Measurements from ENCODE around the gene ROCK2. TPM values are rescaled to one million over a fixed set of nuclear protein-coding genes. Genes with fewer than 3 reads are reported as not detected.

ROCK2 gene
- total RNA-seq, 3 donors from 2014 or later (not counting 1 experiment from before 2014, with no cell fraction given): 19.9 to 28.2 (median 21.9) TPM

GRCh38 chr2:11133238-11133935 lies 211.0 kb downstream of the ROCK2 start:
- peaks cover 9 to 13% of the 10 kb centered on the region in 2 donors for H3K4me1 Mint-ChIP-seq
- H3K36me3 Mint-ChIP-seq: no peaks in the 10 kb centered on the region
- no peaks in the 10 kb centered on the region for H3K9me3 ChIP-seq (ENCODE audit: control insufficient read depth, insufficient read depth, low read length)
- intact Hi-C loops (cut with micrococcal nuclease): loop anchor here (2.0 to 10.0 kb wide), 2 partner anchors 21 to 281 kb away; partner anchors contain the start of gene SLC66A3
- peak overlapping the region; percentile 45 for H3K4me3 ChIP-seq (ENCODE audit: low read length)
- no peaks in the 10 kb centered on the region for H3K27me3 ChIP-seq (ENCODE audit: control insufficient read depth, insufficient read depth, low read length)
- TF ChIP-seq CTCF (IDR thresholded peaks at IDR 0.05): no peak
- 50% methylated on average over 25 of the region's 25 CpGs for WGBS (ENCODE audit: insufficient coverage)
- no peak for DNase-seq
- H3K27ac Mint-ChIP-seq: peak overlapping the region; percentile 75 to 86
- H3K4me3 Mint-ChIP-seq: peak overlapping the region; percentile 93
- H3K4me1 ChIP-seq (ENCODE audit: control insufficient read depth, insufficient read depth, low read length): peaks cover 34% of the 10 kb centered on the region
- peaks cover 12 to 14% of the 10 kb centered on the region in 2 donors for H3K27me3 Mint-ChIP-seq (ENCODE audit: low read depth in 2 of 2)
- no peaks in the 10 kb centered on the region for H3K36me3 ChIP-seq (ENCODE audit: control insufficient read depth, insufficient read depth, low read length)
- no peak overlapping the region for H3K27ac ChIP-seq (ENCODE audit: low read length)
- H3K9me3 Mint-ChIP-seq: no peaks in the 10 kb centered on the region
- ATAC-seq: no peak

- Mint-ChIP-seq H3K9me3 (no peaks in the 10 kb centered on the region), H3K4me3 (peak overlapping the region; percentile 93), H3K27ac (peak overlapping the region in 1 of 2 donors; percentile 86), H3K27me3 (ENCODE audit: low read depth in 2 of 2) (peaks cover 12 to 14% of the 10 kb centered on the region in 2 donors), H3K4me1 (peaks cover 13 to 19% of the 10 kb centered on the region in 2 donors), H3K36me3 (no peaks in the 10 kb centered on the region)
- Histone ChIP-seq H3K4me1 (ENCODE audit: control insufficient read depth, insufficient read depth, low read length) (peaks cover 34% of the 10 kb centered on the region), H3K27me3 (ENCODE audit: control insufficient read depth, insufficient read depth, low read length) (no peaks in the 10 kb centered on the region), H3K9me3 (ENCODE audit: control insufficient read depth, insufficient read depth, low read length) (no peaks in the 10 kb centered on the region), H3K4me3 (ENCODE audit: low read length) (no peak overlapping the region), H3K27ac (ENCODE audit: low read length) (no peak overlapping the region), H3K36me3 (ENCODE audit: control insufficient read depth, insufficient read depth, low read length) (no peaks in the 10 kb centered on the region)
- intact Hi-C loops (cut with micrococcal nuclease): loop anchor here (1.0 to 10.0 kb wide), 3 partner anchors 23 to 450 kb away; partner anchors contain the start of gene SLC66A3
- peak in 1 of 2 donors; percentile 24 for DNase-seq
- 75% methylated on average over 18 of the region's 19 CpGs for WGBS (ENCODE audit: insufficient coverage)
- TF ChIP-seq CTCF (IDR thresholded peaks at IDR 0.05): no peak
- ATAC-seq: no peak
Observed at GRCh38 chr2:11132036-11132671, 212.3 kb downstream of the ROCK2 start.

GRCh38 chr2:11131166-11131920 lies 213.1 kb downstream of the ROCK2 start:
- ATAC-seq (no peak), DNase-seq (no peak)
- Mint-ChIP-seq H3K27ac (no peak overlapping the region), H3K4me3 (peak overlapping the region; percentile 93), H3K4me1 (peaks cover 13 to 19% of the 10 kb centered on the region in 2 donors), H3K27me3 (ENCODE audit: low read depth in 2 of 2) (peaks cover 6 to 11% of the 10 kb centered on the region in 2 donors), H3K9me3 (no peaks in the 10 kb centered on the region), H3K36me3 (no peaks in the 10 kb centered on the region)
- Histone ChIP-seq H3K27me3 (ENCODE audit: control insufficient read depth, insufficient read depth, low read length) (no peaks in the 10 kb centered on the region), H3K4me1 (ENCODE audit: control insufficient read depth, insufficient read depth, low read length) (peaks cover 34% of the 10 kb centered on the region), H3K9me3 (ENCODE audit: control insufficient read depth, insufficient read depth, low read length) (no peaks in the 10 kb centered on the region), H3K36me3 (ENCODE audit: control insufficient read depth, insufficient read depth, low read length) (no peaks in the 10 kb centered on the region), H3K27ac (ENCODE audit: low read length) (no peak overlapping the region), H3K4me3 (ENCODE audit: low read length) (no peak overlapping the region)
- TF ChIP-seq CTCF (IDR thresholded peaks at IDR 0.05): no peak
- intact Hi-C loops (cut with micrococcal nuclease): loop anchor here (10.0 kb wide), 1 partner anchor 283 kb away; no protein-coding TSS in a partner anchor
- 95% methylated on average over 20 of the region's 20 CpGs for WGBS (ENCODE audit: insufficient coverage)

Other genes starting within 250 kb of the ROCK2 start
- gene SLC66A3, start 189.2 kb downstream of the ROCK2 start, total RNA-seq: 10 to 100 TPM; 21.8 to 23.7 (median 22.5) TPM
- 1 to 10 TPM; 4.6 to 9.6 (median 8.3) TPM for gene E2F6, start 121.5 kb upstream of the ROCK2 start, total RNA-seq
- 1 to 10 TPM in 2 of 3 donors, under 1 TPM in 1; 0.85 to 2.5 (median 2.4) TPM for gene GREB1, start 189.4 kb upstream of the ROCK2 start, total RNA-seq